Embryonic facial prominence (tissue), 1 donor: ENCODE data around the gene DSG4.

Experiments
- DNase-seq: peaks from one replicate; pipeline ENCODE4 v3.0.0-alpha.2; 2016; ENCODE audit errors: extremely low spot score

The DSG4 gene

DNA sequence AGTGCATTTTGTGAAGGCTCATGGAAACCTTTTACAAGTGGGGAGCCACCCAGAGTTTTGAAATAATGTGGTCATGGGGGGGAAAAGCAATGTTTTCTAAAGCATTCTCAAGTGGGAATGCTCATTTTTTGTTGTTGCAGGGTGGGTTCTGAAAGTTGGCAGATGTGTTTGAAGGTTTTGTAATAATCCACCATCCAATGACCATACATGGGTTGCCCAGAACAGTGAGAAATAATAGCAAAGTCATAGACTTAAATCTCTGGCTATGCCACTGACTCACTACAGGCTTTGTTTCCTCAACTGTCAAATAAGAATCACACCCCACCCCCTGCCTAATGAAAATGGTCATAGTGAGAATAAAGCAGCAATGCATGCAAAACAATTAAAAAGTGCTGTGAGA lies 73.8 kb downstream of the DSG4 start:
- no peak for DNase-seq

- DNase-seq: no peak
Measured at GRCh38 chr18:31451625-31452024, 75.0 kb downstream of the DSG4 start.

- no peak for DNase-seq
Measured at GRCh38 chr18:31454066-31454708, 77.6 kb downstream of the DSG4 start.
